MM.1S (cell line): ENCODE data around the gene LGALS9.

ENCODE experiments used
- DNase-seq: peaks from one replicate; pipeline ENCODE4 v3.0.0-alpha.2; 2015
- H2AFZ ChIP-seq: fragments of 300-600 bp; sonication (generic); 2 replicates; pipeline ENCODE4 v1.6.0; 2016; ENCODE audit warnings: antibody characterized with exemption, low read length
- H3F3A ChIP-seq: fragments of 300-600 bp; sonication (generic); 2 replicates; pipeline ENCODE4 v1.6.1; 2016; ENCODE audit warnings: mild to moderate bottlenecking, antibody characterized with exemption, low read length, moderate library complexity, mixed read lengths; ENCODE audit not compliant: insufficient read depth
- H3K27ac ChIP-seq: fragments of 300-600 bp; sonication (generic); 2 replicates; pipeline ENCODE4 v1.5.1; 2016; ENCODE audit warnings: mild to moderate bottlenecking, low read length
- H3K27me3 ChIP-seq: fragments of 300-600 bp; sonication (generic); replicated peaks from 2 replicates; pipeline ENCODE4 v1.6.0; 2016; ENCODE audit warnings: low read length; ENCODE audit not compliant: insufficient read depth
- H3K36me3 ChIP-seq: fragments of 300-600 bp; sonication (generic); replicated peaks from 2 replicates; pipeline ENCODE4 v1.6.1; 2016; ENCODE audit warnings: mild to moderate bottlenecking, low read length, mixed read lengths; ENCODE audit not compliant: insufficient read depth
- H3K4me1 ChIP-seq: fragments of 300-600 bp; sonication (generic); 2 replicates; pipeline ENCODE4 v1.6.1; 2016; ENCODE audit warnings: low read length, mixed read lengths
- H3K4me2 ChIP-seq: fragments of 300-600 bp; sonication (generic); 2 replicates; pipeline ENCODE4 v1.6.0; 2016; ENCODE audit warnings: low read depth, low read length
- H3K4me3 ChIP-seq: fragments of 300-600 bp; sonication (generic); 2 replicates; pipeline ENCODE4 v1.5.1; 2016; ENCODE audit warnings: low read length, mixed read lengths
- H3K79me2 ChIP-seq: fragments of 300-600 bp; sonication (generic); 2 replicates; pipeline ENCODE4 v1.6.1; 2016; ENCODE audit warnings: mixed run types, low read length, mixed read lengths
- H3K9ac ChIP-seq: fragments of 300-600 bp; sonication (generic); 2 replicates; pipeline ENCODE4 v1.6.1; 2016; ENCODE audit warnings: low read length, mixed read lengths
- H3K9me2 ChIP-seq: fragments of 300-600 bp; sonication (generic); replicated peaks from 2 replicates; pipeline ENCODE4 v1.6.1; 2016; ENCODE audit warnings: mild to moderate bottlenecking, low read length, mixed read lengths; ENCODE audit not compliant: insufficient read depth
- H3K9me3 ChIP-seq: fragments of 300-600 bp; sonication (generic); replicated peaks from 2 replicates; pipeline ENCODE4 v1.6.1; 2016; ENCODE audit warnings: mild to moderate bottlenecking, low read length, mixed read lengths; ENCODE audit not compliant: insufficient read depth
- H4K20me1 ChIP-seq: fragments of 300-600 bp; sonication (generic); 2 replicates; pipeline ENCODE4 v1.6.1; 2016; ENCODE audit warnings: mild to moderate bottlenecking, low read length, moderate library complexity, mixed read lengths; ENCODE audit not compliant: insufficient read depth
- EZH2 ChIP-seq: fragments of 300-600 bp; sonication (generic); optimal IDR thresholded peaks from 2 replicates; pipeline ENCODE3; 2017; ENCODE audit warnings: low read depth, mild to moderate bottlenecking, antibody characterized with exemption, low read length, mixed read lengths
- EZH2phosphoT487 ChIP-seq: fragments of 300-600 bp; sonication (generic); IDR thresholded peaks from 2 replicates; pipeline ENCODE4 v1.6.1; 2018; ENCODE audit warnings: antibody characterized with exemption, low read length
- TF ChIP-seq, protein P1 (sequence below): fragments of 300-600 bp; sonication (generic); IDR thresholded peaks from 2 replicates; pipeline ENCODE4 v1.5.1; 2016; ENCODE audit warnings: antibody characterized with exemption, low read length, mixed read lengths

LGALS9 gene

DNA sequence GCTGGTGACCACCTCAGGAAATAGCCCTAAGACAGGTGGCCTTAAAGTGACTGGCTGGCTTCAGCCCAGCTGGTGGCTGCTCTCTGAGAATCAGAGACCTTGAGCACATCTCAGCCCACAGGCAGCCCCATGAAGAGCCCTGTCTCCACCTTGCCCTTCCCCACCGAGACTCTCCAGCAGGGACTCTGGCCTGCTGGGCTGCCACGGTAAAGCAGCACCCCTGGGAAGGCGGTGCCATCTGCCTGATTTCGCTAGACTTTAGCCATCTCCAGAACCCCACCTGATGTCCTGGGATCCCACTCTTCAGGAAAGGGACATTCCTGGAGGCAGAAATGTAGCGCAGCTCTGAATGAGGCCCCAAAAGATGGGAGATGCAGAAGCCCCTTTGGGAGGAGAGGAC lies 45.2 kb upstream of the LGALS9 start:
- Histone ChIP-seq H3K9me2 (no peaks in the 10 kb centered on the region), H3K4me2 (no peak overlapping the region), H3K9me3 (no peaks in the 10 kb centered on the region), H4K20me1 (no peaks in the 10 kb centered on the region), H3K9ac (no peak overlapping the region), H3K27me3 (no peaks in the 10 kb centered on the region), H3K27ac (no peak overlapping the region), H3F3A (no peaks in the 10 kb centered on the region), H3K79me2 (no peaks in the 10 kb centered on the region), H3K4me3 (no peak overlapping the region), H3K4me1 (no peaks in the 10 kb centered on the region), H2AFZ (no peak overlapping the region), H3K36me3 (no peaks in the 10 kb centered on the region)
- TF ChIP-seq EZH2phosphoT487 (no peak), EZH2 (no peak)
- TF ChIP-seq, protein P1, sequence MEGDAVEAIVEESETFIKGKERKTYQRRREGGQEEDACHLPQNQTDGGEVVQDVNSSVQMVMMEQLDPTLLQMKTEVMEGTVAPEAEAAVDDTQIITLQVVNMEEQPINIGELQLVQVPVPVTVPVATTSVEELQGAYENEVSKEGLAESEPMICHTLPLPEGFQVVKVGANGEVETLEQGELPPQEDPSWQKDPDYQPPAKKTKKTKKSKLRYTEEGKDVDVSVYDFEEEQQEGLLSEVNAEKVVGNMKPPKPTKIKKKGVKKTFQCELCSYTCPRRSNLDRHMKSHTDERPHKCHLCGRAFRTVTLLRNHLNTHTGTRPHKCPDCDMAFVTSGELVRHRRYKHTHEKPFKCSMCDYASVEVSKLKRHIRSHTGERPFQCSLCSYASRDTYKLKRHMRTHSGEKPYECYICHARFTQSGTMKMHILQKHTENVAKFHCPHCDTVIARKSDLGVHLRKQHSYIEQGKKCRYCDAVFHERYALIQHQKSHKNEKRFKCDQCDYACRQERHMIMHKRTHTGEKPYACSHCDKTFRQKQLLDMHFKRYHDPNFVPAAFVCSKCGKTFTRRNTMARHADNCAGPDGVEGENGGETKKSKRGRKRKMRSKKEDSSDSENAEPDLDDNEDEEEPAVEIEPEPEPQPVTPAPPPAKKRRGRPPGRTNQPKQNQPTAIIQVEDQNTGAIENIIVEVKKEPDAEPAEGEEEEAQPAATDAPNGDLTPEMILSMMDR = no peak
- no peak for DNase-seq

DNA sequence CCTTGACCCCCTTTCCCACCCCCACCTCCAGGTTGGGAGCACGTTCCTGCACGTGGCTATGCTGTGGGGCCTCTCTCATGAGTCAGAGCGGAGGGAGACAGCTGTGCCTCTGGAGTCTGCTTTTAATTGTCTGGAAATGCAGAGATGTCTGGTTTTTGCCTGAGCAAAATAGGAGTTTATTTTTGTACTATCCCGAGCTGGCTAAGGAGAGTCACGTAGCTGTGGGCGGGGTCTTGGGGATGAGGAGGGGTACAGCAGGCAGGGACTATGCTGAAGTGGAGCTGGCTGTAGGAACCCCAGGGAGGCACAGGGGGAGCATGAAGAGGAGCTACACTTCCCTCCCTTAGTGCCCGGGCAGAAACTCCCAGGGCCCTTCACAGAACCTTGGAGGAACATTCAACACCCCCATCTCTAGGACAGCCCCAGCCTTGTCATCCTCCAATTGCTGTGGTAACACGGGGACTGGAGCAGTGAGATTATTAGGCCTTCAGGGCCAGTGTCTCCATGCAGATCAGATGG lies 44.7 kb upstream of the LGALS9 start:
- no peaks in the 10 kb centered on the region for H4K20me1 ChIP-seq
- no peak overlapping the region for H3K4me2 ChIP-seq
- no peaks in the 10 kb centered on the region for H3K9me2 ChIP-seq
- H2AFZ ChIP-seq = no peak overlapping the region
- H3K36me3 ChIP-seq = no peaks in the 10 kb centered on the region
- TF ChIP-seq, protein P1 = no peak
- TF ChIP-seq EZH2phosphoT487 = no peak
- TF ChIP-seq EZH2 = no peak
- H3K9me3 ChIP-seq = no peaks in the 10 kb centered on the region
- H3K9ac ChIP-seq = no peak overlapping the region
- no peaks in the 10 kb centered on the region for H3K79me2 ChIP-seq
- no peaks in the 10 kb centered on the region for H3K27me3 ChIP-seq
- no peaks in the 10 kb centered on the region for H3K4me1 ChIP-seq
- no peak for DNase-seq
- H3K4me3 ChIP-seq = no peak overlapping the region
- no peaks in the 10 kb centered on the region for H3F3A ChIP-seq
- H3K27ac ChIP-seq = no peak overlapping the region

DNA sequence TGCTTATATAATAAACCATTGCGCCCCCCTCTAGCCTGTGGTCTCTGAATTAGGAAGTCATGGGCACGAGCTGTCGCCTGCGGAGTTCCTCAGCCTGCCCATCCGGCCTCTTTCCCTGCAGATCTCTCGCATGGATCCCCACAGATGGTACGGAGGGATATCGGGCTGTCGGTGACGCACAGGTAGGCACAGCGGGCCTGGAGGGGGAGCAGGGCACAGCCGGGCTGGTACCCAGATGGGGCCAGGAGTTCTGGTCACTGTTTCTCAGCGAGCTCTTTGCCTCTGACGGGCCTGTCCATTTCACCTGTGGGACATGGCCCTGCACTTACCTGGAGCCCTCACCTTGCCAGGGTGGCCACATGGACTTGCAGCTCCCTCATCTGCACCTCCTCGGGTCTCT lies 42.6 kb upstream of the LGALS9 start:
- Histone ChIP-seq H3K79me2 (no peaks in the 10 kb centered on the region), H3K9me2 (no peaks in the 10 kb centered on the region), H3K27me3 (no peaks in the 10 kb centered on the region), H3K27ac (no peak overlapping the region), H3K9me3 (no peaks in the 10 kb centered on the region), H3K4me1 (no peaks in the 10 kb centered on the region), H3K36me3 (no peaks in the 10 kb centered on the region), H3K9ac (no peak overlapping the region), H3K4me3 (no peak overlapping the region), H3K4me2 (no peak overlapping the region), H3F3A (no peaks in the 10 kb centered on the region), H4K20me1 (no peaks in the 10 kb centered on the region), H2AFZ (no peak overlapping the region)
- TF ChIP-seq EZH2phosphoT487 (no peak), EZH2 (no peak)
- TF ChIP-seq, protein P1 = no peak
- no peak for DNase-seq
